ENCODE data around the gene RBMY1B.
"Not testable (repeated sequence)": the region's sequence is repeated elsewhere in the genome, so short reads cannot be mapped to it uniquely, and the experiment has no call there.

Gene RBMY1B
- 0 reads per million in 3 experiments for total RNA-seq

GRCh38 chrY:21511038-21511437 lies at the start of gene RBMY1B:
TSS of gene RBMY1B (plus strand) at chrY:21511338. CDS start at chrY:21513351, 2,013 bp downstream.
- not testable (repeated sequence) for DNase-seq

- not testable (repeated sequence) for DNase-seq
Measured at GRCh38 chrY:21462915-21463314, 48.2 kb upstream of the RBMY1B start.

- no peak for DNase-seq
Measured at GRCh38 chrY:21482967-21483366, 28.2 kb upstream of the RBMY1B start.

- not testable (repeated sequence) for DNase-seq
Measured at GRCh38 chrY:21534579-21534978, 23.4 kb downstream of the RBMY1B start, which contains the start of gene RBMY1A1. TSS of gene RBMY1A1 (plus strand) at chrY:21534879. CDS start at chrY:21536892, 2,013 bp downstream.

- DNase-seq = not testable (repeated sequence)
Measured at GRCh38 chrY:21559316-21559984, 48.3 kb downstream of the RBMY1B start.
